Smooth muscle cell (in vitro differentiated cells): ENCODE measurements around the gene SLC35B4. TPM values are rescaled to one million over a fixed set of nuclear protein-coding genes. Genes with fewer than 3 reads are reported as not detected.

ENCODE experiments used
- DNase-seq: peaks from one replicate; lab custom pipeline; 2025; ENCODE audit not compliant: unreplicated experiment; lab: John Stamatoyannopoulos, UW
- H2AFZ ChIP-seq: fragments of 200-600 bp; sonication (generic); 2 replicates; pipeline ENCODE4 v1.6.0; 2016; ENCODE audit warnings: antibody characterized with exemption, low read depth, mild to moderate bottlenecking
- H3F3A ChIP-seq: fragments of 200-600 bp; sonication (generic); 2 replicates; pipeline ENCODE4 v1.6.0; 2017; ENCODE audit warnings: antibody characterized with exemption, low read depth
- H3K27ac ChIP-seq: fragments of 200-600 bp; sonication (generic); 2 replicates; pipeline ENCODE4 v1.5.1; 2016; ENCODE audit warnings: low read depth, mild to moderate bottlenecking
- H3K27me3 ChIP-seq: fragments of 200-600 bp; sonication (generic); 2 replicates; pipeline ENCODE4 v1.6.1; 2016; ENCODE audit warnings: low read depth, mild to moderate bottlenecking
- H3K36me3 ChIP-seq: fragments of 200-600 bp; sonication (generic); 2 replicates; pipeline ENCODE4 v1.5.1; 2016; ENCODE audit warnings: low read depth
- H3K4me1 ChIP-seq: fragments of 200-600 bp; sonication (generic); 2 replicates; pipeline ENCODE4 v1.5.1; 2016; ENCODE audit warnings: low read depth
- H3K4me2 ChIP-seq: fragments of 200-600 bp; sonication (generic); 2 replicates; pipeline ENCODE4 v1.6.0; 2016; ENCODE audit warnings: mild to moderate bottlenecking
- H3K4me3 ChIP-seq: fragments of 200-600 bp; sonication (generic); 2 replicates; pipeline ENCODE4 v1.5.1; 2016; ENCODE audit warnings: mild to moderate bottlenecking
- H3K79me2 ChIP-seq: fragments of 200-600 bp; sonication (generic); 2 replicates; pipeline ENCODE4 v1.6.0; 2016; ENCODE audit warnings: low read depth, mild to moderate bottlenecking
- H3K9ac ChIP-seq: fragments of 200-600 bp; sonication (generic); 2 replicates; pipeline ENCODE4 v1.6.0; 2016; ENCODE audit warnings: low read depth
- H3K9me3 ChIP-seq: fragments of 200-600 bp; sonication (generic); replicated peaks from 2 replicates; pipeline ENCODE4 v1.5.1; 2016; ENCODE audit warnings: low read depth
- H4K20me1 ChIP-seq: fragments of 200-600 bp; sonication (generic); 2 replicates; pipeline ENCODE4 v1.6.0; 2016; ENCODE audit warnings: low read depth
- CTCF ChIP-seq: fragments of 200-600 bp; sonication (generic); IDR thresholded peaks from 2 replicates; pipeline ENCODE4 v1.5.1; 2017; ENCODE audit warnings: borderline replicate concordance, mild to moderate bottlenecking, antibody characterized with exemption; ENCODE audit not compliant: insufficient read depth, poor library complexity, severe bottlenecking
- WGBS: methylation state at CpG from one replicate; pipeline ENCODE4 v1.1.7; 2016; ENCODE audit warnings: low lambda C conversion rate; 5-methylcytosine and 5-hydroxymethylcytosine counted together
- polyA plus RNA-seq: library from polyadenylated mRNA; unstranded; fragments of >200 nt; fragmentation: Nextera tagmentation; extraction: Ambion mirVana; gene quantifications from 2 replicates; pipeline ENCODE4 v1.2.1, GENCODE V29; 2016
- total RNA-seq: library from RNA; depleted of rRNA; stranded (reverse); fragments of >200 nt; gene quantifications from 2 replicates; pipeline ENCODE4 v1.2.3, GENCODE V29; 2014

SLC35B4 gene
- total and polyA plus RNA-seq, 2 experiments from 2014 or later = 21.3 to 26.7 TPM

GRCh38 chr7:134279898-134280297 lies 36.8 kb downstream of the SLC35B4 start:
- H2AFZ ChIP-seq = no peak overlapping the region
- no peak overlapping the region for H3K4me2 ChIP-seq
- no peaks in the 10 kb centered on the region for H3K9me3 ChIP-seq
- H3K4me3 ChIP-seq = no peak overlapping the region
- peaks cover 7% of the 10 kb centered on the region for H3K27me3 ChIP-seq
- no peaks in the 10 kb centered on the region for H4K20me1 ChIP-seq
- no peak for TF ChIP-seq CTCF
- H3K27ac ChIP-seq = no peak overlapping the region
- H3F3A ChIP-seq = no peaks in the 10 kb centered on the region
- H3K36me3 ChIP-seq = no peaks in the 10 kb centered on the region
- H3K4me1 ChIP-seq = no peaks in the 10 kb centered on the region
- no peaks in the 10 kb centered on the region for H3K79me2 ChIP-seq
- H3K9ac ChIP-seq = no peak overlapping the region
- no peak for DNase-seq

- no peak for DNase-seq
Measured at GRCh38 chr7:134279336-134279735, 37.4 kb downstream of the SLC35B4 start.

GRCh38 chr7:134278502-134279153 lies 38.1 kb downstream of the SLC35B4 start:
- no peaks in the 10 kb centered on the region for H3K79me2 ChIP-seq
- no peak for DNase-seq
- H3K4me3 ChIP-seq = no peak overlapping the region
- no peak for TF ChIP-seq CTCF
- H3K4me1 ChIP-seq = no peaks in the 10 kb centered on the region
- H4K20me1 ChIP-seq = no peaks in the 10 kb centered on the region
- no peaks in the 10 kb centered on the region for H3K36me3 ChIP-seq
- H3K27ac ChIP-seq = no peak overlapping the region
- no peaks in the 10 kb centered on the region for H3K9me3 ChIP-seq
- no peak overlapping the region for H3K4me2 ChIP-seq
- 82% methylated on average over 7 of the region's 7 CpGs for WGBS
- H3F3A ChIP-seq = no peaks in the 10 kb centered on the region
- peaks cover 13% of the 10 kb centered on the region for H3K27me3 ChIP-seq
- no peak overlapping the region for H3K9ac ChIP-seq
- no peak overlapping the region for H2AFZ ChIP-seq

More at GRCh38 chr7:134279336-134279735, 37.4 kb downstream of the SLC35B4 start:
- no peaks in the 10 kb centered on the region for H3K36me3 ChIP-seq
- H3K9ac ChIP-seq = no peak overlapping the region
- WGBS = 75% methylated on average over 3 of the region's 3 CpGs
- H3K27ac ChIP-seq = no peak overlapping the region
- no peaks in the 10 kb centered on the region for H4K20me1 ChIP-seq
- H3K9me3 ChIP-seq = no peaks in the 10 kb centered on the region
- peaks cover 7% of the 10 kb centered on the region for H3K27me3 ChIP-seq
- H3K4me3 ChIP-seq = no peak overlapping the region
- TF ChIP-seq CTCF = no peak
- H3K4me2 ChIP-seq = no peak overlapping the region
- H3F3A ChIP-seq = no peaks in the 10 kb centered on the region
- H3K79me2 ChIP-seq = no peaks in the 10 kb centered on the region
- H2AFZ ChIP-seq = no peak overlapping the region
- H3K4me1 ChIP-seq = no peaks in the 10 kb centered on the region

GRCh38 chr7:134276951-134277350 lies 39.8 kb downstream of the SLC35B4 start:
- H3K4me3 ChIP-seq = no peak overlapping the region
- H3K27me3 ChIP-seq = peaks cover 22% of the 10 kb centered on the region
- no peaks in the 10 kb centered on the region for H3K9me3 ChIP-seq
- no peak overlapping the region for H3K27ac ChIP-seq
- no peaks in the 10 kb centered on the region for H3K36me3 ChIP-seq
- no peak overlapping the region for H2AFZ ChIP-seq
- DNase-seq = no peak
- no peak overlapping the region for H3K9ac ChIP-seq
- no peaks in the 10 kb centered on the region for H3F3A ChIP-seq
- WGBS = 74% methylated on average over 5 of the region's 5 CpGs
- no peak for TF ChIP-seq CTCF
- no peaks in the 10 kb centered on the region for H3K4me1 ChIP-seq
- H4K20me1 ChIP-seq = no peaks in the 10 kb centered on the region
- H3K4me2 ChIP-seq = no peak overlapping the region
- no peaks in the 10 kb centered on the region for H3K79me2 ChIP-seq
